ENCODE data around the gene NPDC1.

- TF ChIP-seq GATA2 (IDR thresholded peaks at IDR 0.05; ENCODE audit: low read depth, low read length) (no peak), GATA3 (IDR thresholded peaks at IDR 0.05; ENCODE audit: low read depth, low read length) (no peak)
These were observed 33.0 kb downstream of the NPDC1 start for GRCh38 chr9:137012694-137013570.
